Panc1 (cell line): ENCODE data around the gene GPR37L1. TPM values are rescaled to one million over a fixed set of nuclear protein-coding genes. Genes with fewer than 3 reads are reported as not detected.

Experiments
- ATAC-seq: fragments of 200-7000 bp; cut with Tn5 transposase; 2 replicates; pipeline ENCODE4 v1.9.1; 2020; ENCODE audit warnings: mild to moderate bottlenecking, moderate library complexity
- BruUV-seq: library from RNA; stranded (reverse); fragments of 400-500 nt; replicated peaks from 2 replicates; lab custom pipeline; 2021; lab: Mats Ljungman, UMichigan
- CTCF ChIA-PET: fragments of 300-600 bp; sonication (Branson Sonifier 250); formaldehyde crosslinking; loops from one replicate; lab custom pipeline; 2022; ENCODE audit warnings: antibody characterized with exemption; lab: Charles Lee
- POLR2A ChIA-PET: fragments of 300-600 bp; sonication (Branson Sonifier 250); formaldehyde crosslinking; loops from one replicate; lab custom pipeline; 2022; ENCODE audit warnings: antibody characterized with exemption; lab: Charles Lee
- DNase-seq: peaks from one replicate; pipeline ENCODE4 v3.0.0-alpha.2; 2010; ENCODE audit warnings: low read depth, low spot score
- H3K27ac ChIP-seq: 2 replicates; pipeline ENCODE4 v1.5.1; 2011; ENCODE audit warnings: mild to moderate bottlenecking, low read length, inconsistent platforms
- H3K27me3 ChIP-seq: fragments of 200-500 bp; sonication (Bioruptor generic); 2 replicates; pipeline ENCODE4 v1.6.0; 2014; ENCODE audit warnings: low read length, inconsistent platforms; ENCODE audit not compliant: control insufficient read depth, insufficient read depth
- H3K36me3 ChIP-seq: fragments of 200-500 bp; sonication (Bioruptor generic); 2 replicates; pipeline ENCODE4 v1.5.1; 2014; ENCODE audit warnings: inconsistent platforms, mild to moderate bottlenecking, low read length, moderate library complexity; ENCODE audit not compliant: control insufficient read depth, insufficient read depth
- H3K4me1 ChIP-seq: 2 replicates; pipeline ENCODE4 v1.5.1; 2011; ENCODE audit warnings: inconsistent platforms, mild to moderate bottlenecking, low read length, moderate library complexity; ENCODE audit not compliant: control insufficient read depth, insufficient read depth
- H3K4me3 ChIP-seq, 2 experiments: 2 replicates each; pipeline ENCODE4 v1.5.1; 2011 to 2012; ENCODE audit warnings: low read depth in 2 of 2, low read length in 2 of 2, mild to moderate bottlenecking in 2 of 2, inconsistent platforms in 1 of 2, moderate library complexity in 1 of 2
- H3K9me3 ChIP-seq: fragments of 200-500 bp; sonication (Bioruptor generic); 2 replicates; pipeline ENCODE4 v1.5.1; 2014; ENCODE audit warnings: low read depth, mild to moderate bottlenecking, inconsistent platforms, low read length, moderate library complexity; ENCODE audit not compliant: control insufficient read depth, insufficient read depth
- CTCF ChIP-seq: fragments of 450-650 bp; IDR thresholded peaks from 2 replicates; pipeline ENCODE4 v1.5.1; 2017; ENCODE audit warnings: mild to moderate bottlenecking
- POLR2AphosphoS5 ChIP-seq: IDR thresholded peaks from 2 replicates; pipeline ENCODE4 v1.6.1; 2012; ENCODE audit warnings: mild to moderate bottlenecking, low read depth, low read length, moderate library complexity
- SIN3A ChIP-seq: IDR thresholded peaks from 2 replicates; pipeline ENCODE4 v1.6.1; 2012; ENCODE audit warnings: low read depth, mild to moderate bottlenecking, low read length, moderate library complexity, borderline replicate concordance; ENCODE audit not compliant: insufficient read depth
- TCF7L2 ChIP-seq: IDR thresholded peaks from 2 replicates; pipeline ENCODE4 v1.6.1; 2011; ENCODE audit warnings: mild to moderate bottlenecking, low read depth, low read length, inconsistent platforms
- in situ Hi-C: cut with HindIII; loops from 2 replicates; pipeline ENCODE4 v1.10.0; 2016; ENCODE audit warnings: low sequenced_read_pairs, low pct_unique_long_range_greater_than_20kb
- intact Hi-C: fragments of 100-400 bp; cut with micrococcal nuclease; formaldehyde crosslinking; loops from one replicate; pipeline ENCODE4 v1.10.0; 2022; ENCODE audit not compliant: unreplicated experiment
- total RNA-seq: library from RNA; stranded (reverse); gene quantifications from one replicate; pipeline ENCODE4 v1.2.1, GENCODE V29; 2021; ENCODE audit not compliant: unreplicated experiment
- TF ChIP-seq, protein P1 (sequence below), 2 experiments: IDR thresholded peaks; 2 replicates each; pipeline ENCODE4 v1.6.1; 2011 to 2012; ENCODE audit warnings: low read depth in 2 of 2, control low read depth in 1 of 2, low read length in 1 of 2, mild to moderate bottlenecking in 1 of 2, moderate library complexity in 1 of 2; ENCODE audit not compliant: insufficient read depth in 1 of 2

The GPR37L1 gene
- total RNA-seq, 1 experiment from 2014 or later = 0.44 TPM

DNA sequence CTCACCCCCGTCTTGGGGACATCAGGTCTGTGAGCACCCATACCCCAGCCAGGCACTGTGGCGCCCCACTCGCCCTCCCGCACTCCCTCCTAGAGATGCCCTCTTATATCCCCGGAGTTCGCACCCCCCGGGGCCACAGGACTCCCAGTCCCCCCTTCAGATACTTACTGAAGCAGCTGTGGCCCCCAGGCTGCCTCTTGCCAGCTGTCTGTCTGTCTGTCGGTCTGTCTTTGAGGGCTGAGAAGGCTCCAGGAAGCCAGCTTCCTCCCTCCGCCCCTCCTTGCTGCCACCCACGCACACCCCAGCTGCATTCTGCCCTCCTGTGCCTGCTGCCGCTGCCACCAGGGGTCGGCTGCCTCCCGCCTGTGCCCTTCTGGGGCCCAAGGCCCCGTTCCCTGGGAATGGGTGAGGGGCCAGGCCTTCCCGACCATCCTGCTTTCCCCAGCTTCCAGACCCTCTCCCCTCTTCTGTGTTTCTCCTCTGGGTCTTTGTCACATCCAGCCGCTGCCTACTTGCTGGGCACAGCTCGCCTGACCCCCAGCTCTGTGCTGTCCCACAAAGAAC is 37.7 kb downstream of the GPR37L1 start, which contains the start of gene PTPN7:
Gene PTPN7, minus strand, starts transcription at position 226 of the 564 bp plus-strand sequence. CDS start 1,200 bp downstream, outside the sequence.
- no TSS peak for BruUV-seq
- POLR2A ChIA-PET = interaction anchor here (0.6 kb wide), 1 partner anchor 777 kb away, joined by 3 read pairs; no protein-coding TSS in a partner anchor
- H3K9me3 ChIP-seq = no peaks in the 10 kb centered on the region
- no peak for DNase-seq
- no peak within 1 kb of the TSS for H3K27ac ChIP-seq
- no peaks in the 10 kb centered on the region for H3K27me3 ChIP-seq
- in situ Hi-C loops (no loop called here), intact Hi-C loops (no loop called here)
- TF ChIP-seq POLR2AphosphoS5 = no peak
- no peaks in the 10 kb centered on the region for H3K36me3 ChIP-seq
- no peak for ATAC-seq
- H3K4me1 ChIP-seq = peaks cover 1% of the 10 kb centered on the region; the same call in 1 of the 2 replicates
- no peak within 1 kb of the TSS for H3K4me3 ChIP-seq
- CTCF ChIA-PET = interaction anchor here (0.6 to 1.0 kb wide), 3 partner anchors 33 to 516 kb away, joined by 3 to 9 read pairs (median 3); partner anchors contain the start of gene LGR6

DNA sequence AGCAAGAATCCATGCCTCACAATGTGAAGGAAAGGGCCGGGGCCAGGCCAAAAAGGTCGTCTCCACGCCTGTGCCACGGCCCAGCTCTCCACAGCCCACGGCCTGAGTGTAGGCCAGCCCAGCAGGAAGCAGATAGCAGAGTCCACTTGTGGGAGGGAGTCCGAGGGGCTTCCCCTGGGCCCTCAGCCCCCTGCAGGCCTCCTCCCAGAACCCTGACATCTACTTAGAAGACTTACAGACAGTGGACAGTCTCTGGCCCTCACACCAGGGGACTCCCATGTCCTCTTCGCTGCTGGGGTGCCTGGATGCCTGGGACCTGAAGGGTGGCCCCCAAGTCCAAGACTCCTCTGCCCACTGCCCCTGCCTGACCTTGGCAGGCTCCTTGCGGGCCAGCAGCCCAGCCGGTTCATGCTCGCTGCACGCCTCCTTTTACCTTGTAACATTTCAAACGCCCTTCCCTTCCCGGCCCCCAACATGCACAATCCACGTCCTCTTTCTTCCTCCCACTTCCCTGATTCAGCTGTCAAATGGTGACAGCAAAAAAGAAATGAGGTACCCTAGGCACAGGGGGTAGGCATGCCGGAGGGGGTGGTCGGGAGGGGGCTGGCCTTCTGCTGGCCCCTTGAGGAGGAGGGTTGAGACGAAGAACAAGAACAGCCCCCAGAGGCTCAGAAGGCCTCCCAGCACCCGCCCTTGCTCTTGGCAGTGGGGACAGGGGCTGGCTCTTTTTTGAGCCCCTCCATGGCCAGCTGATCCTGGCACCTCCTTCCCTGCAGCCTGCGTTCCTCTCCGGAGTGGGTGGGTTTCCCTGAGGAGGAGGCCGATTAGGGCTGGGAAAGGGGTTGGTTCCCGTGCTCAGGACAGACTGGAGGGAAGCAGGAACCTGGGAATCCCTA is 38.7 kb downstream of the GPR37L1 start:
- DNase-seq (no peak), ATAC-seq (no peak)
- Histone ChIP-seq H3K36me3 (no peaks in the 10 kb centered on the region), H3K4me3 (no peak overlapping the region), H3K27ac (no peak overlapping the region), H3K4me1 (no peaks in the 10 kb centered on the region), H3K27me3 (no peaks in the 10 kb centered on the region), H3K9me3 (no peaks in the 10 kb centered on the region)
- POLR2A ChIA-PET = no interaction called here
- in situ Hi-C loops = no loop called here
- TF ChIP-seq SIN3A (no peak), TCF7L2 (no peak), POLR2AphosphoS5 (no peak)
- TF ChIP-seq, protein P1, sequence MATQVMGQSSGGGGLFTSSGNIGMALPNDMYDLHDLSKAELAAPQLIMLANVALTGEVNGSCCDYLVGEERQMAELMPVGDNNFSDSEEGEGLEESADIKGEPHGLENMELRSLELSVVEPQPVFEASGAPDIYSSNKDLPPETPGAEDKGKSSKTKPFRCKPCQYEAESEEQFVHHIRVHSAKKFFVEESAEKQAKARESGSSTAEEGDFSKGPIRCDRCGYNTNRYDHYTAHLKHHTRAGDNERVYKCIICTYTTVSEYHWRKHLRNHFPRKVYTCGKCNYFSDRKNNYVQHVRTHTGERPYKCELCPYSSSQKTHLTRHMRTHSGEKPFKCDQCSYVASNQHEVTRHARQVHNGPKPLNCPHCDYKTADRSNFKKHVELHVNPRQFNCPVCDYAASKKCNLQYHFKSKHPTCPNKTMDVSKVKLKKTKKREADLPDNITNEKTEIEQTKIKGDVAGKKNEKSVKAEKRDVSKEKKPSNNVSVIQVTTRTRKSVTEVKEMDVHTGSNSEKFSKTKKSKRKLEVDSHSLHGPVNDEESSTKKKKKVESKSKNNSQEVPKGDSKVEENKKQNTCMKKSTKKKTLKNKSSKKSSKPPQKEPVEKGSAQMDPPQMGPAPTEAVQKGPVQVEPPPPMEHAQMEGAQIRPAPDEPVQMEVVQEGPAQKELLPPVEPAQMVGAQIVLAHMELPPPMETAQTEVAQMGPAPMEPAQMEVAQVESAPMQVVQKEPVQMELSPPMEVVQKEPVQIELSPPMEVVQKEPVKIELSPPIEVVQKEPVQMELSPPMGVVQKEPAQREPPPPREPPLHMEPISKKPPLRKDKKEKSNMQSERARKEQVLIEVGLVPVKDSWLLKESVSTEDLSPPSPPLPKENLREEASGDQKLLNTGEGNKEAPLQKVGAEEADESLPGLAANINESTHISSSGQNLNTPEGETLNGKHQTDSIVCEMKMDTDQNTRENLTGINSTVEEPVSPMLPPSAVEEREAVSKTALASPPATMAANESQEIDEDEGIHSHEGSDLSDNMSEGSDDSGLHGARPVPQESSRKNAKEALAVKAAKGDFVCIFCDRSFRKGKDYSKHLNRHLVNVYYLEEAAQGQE (IDR thresholded peaks at IDR 0.05; ENCODE audit: insufficient read depth in 1 of 2, low read depth in 2 of 2, low read length in 1 of 2) = no peak
- CTCF ChIA-PET = interaction anchor here (0.7 to 1.0 kb wide), 2 partner anchors 32 to 515 kb away, joined by 3 read pairs; partner anchors contain the start of gene LGR6
- no TSS peak for BruUV-seq
- intact Hi-C loops = no loop called here

- intact Hi-C loops = no loop called here
- Histone ChIP-seq H3K4me3 (no peak overlapping the region), H3K27ac (no peak overlapping the region), H3K9me3 (no peaks in the 10 kb centered on the region), H3K4me1 (no peaks in the 10 kb centered on the region), H3K27me3 (no peaks in the 10 kb centered on the region), H3K36me3 (no peaks in the 10 kb centered on the region)
- DNase-seq (no peak), ATAC-seq (no peak)
- POLR2A ChIA-PET = interaction anchor here (0.6 kb wide), 1 partner anchor 169 kb away, joined by 3 read pairs; no protein-coding TSS in a partner anchor
- TF ChIP-seq POLR2AphosphoS5 (no peak), SIN3A (no peak), TCF7L2 (no peak), CTCF (no peak)
- TF ChIP-seq, protein P1 (IDR thresholded peaks at IDR 0.05; ENCODE audit: insufficient read depth in 1 of 2, low read depth in 2 of 2, low read length in 1 of 2) = no peak
- in situ Hi-C loops = no loop called here
- CTCF ChIA-PET = interaction anchor here (1.4 kb wide), 1 partner anchor 22 kb away, joined by 4 read pairs; no protein-coding TSS in a partner anchor
- BruUV-seq = no TSS peak
These were observed 39.3 kb downstream of the GPR37L1 start for GRCh38 chr1:202162047-202162417.
